PFSK-1 (cell line): ENCODE measurements around the gene FOLR3.

Experiments
- FOXP2 ChIP-seq: optimal IDR thresholded peaks from 2 replicates; pipeline ENCODE3; 2011; ENCODE audit warnings: borderline replicate concordance, control low read depth, inconsistent platforms; ENCODE audit not compliant: insufficient read depth; ENCODE audit errors: extremely low read length, extremely low read depth
- POLR2AphosphoS5 ChIP-seq: IDR thresholded peaks from 2 replicates; pipeline ENCODE4 v1.6.1; 2012; ENCODE audit warnings: low read depth, mild to moderate bottlenecking, control low read depth, low read length, moderate library complexity
- REST ChIP-seq, 2 experiments: IDR thresholded peaks; 2 replicates each; pipeline versions ENCODE4 v1.6.1 to v1.8.0; 2011 to 2012; ENCODE audit warnings: low read depth in 2 of 2, low read length in 2 of 2, control low read depth in 1 of 2, inconsistent platforms in 1 of 2, mild to moderate bottlenecking in 1 of 2, moderate library complexity in 1 of 2; ENCODE audit not compliant: insufficient read depth in 1 of 2
- SIN3A ChIP-seq: IDR thresholded peaks from 2 replicates; pipeline ENCODE4 v1.6.1; 2012; ENCODE audit warnings: mild to moderate bottlenecking, low read length, moderate library complexity, borderline replicate concordance; ENCODE audit not compliant: insufficient read depth
- TAF1 ChIP-seq: IDR thresholded peaks from 2 replicates; pipeline ENCODE4 v1.6.1; 2012; ENCODE audit warnings: low read length, control low read depth, borderline replicate concordance; ENCODE audit not compliant: insufficient read depth

The FOLR3 gene

GRCh38 chr11:72127923-72128322 is 7.6 kb upstream of the FOLR3 start:
- TF ChIP-seq FOXP2 (no peak), POLR2AphosphoS5 (no peak), SIN3A (no peak), REST (IDR thresholded peaks at IDR 0.05; ENCODE audit: insufficient read depth in 1 of 2, low read depth in 2 of 2, low read length in 2 of 2) (no peak), TAF1 (no peak)

GRCh38 chr11:72129381-72129780 is 6.1 kb upstream of the FOLR3 start:
- TF ChIP-seq SIN3A (no peak), POLR2AphosphoS5 (no peak), TAF1 (no peak), REST (IDR thresholded peaks at IDR 0.05; ENCODE audit: insufficient read depth in 1 of 2, low read depth in 2 of 2, low read length in 2 of 2) (no peak), FOXP2 (no peak)

- TF ChIP-seq REST (IDR thresholded peaks at IDR 0.05; ENCODE audit: insufficient read depth in 1 of 2, low read depth in 2 of 2, low read length in 2 of 2) (no peak), FOXP2 (no peak), POLR2AphosphoS5 (no peak)
Measured at GRCh38 chr11:72132646-72133045, 2.9 kb upstream of the FOLR3 start.

GRCh38 chr11:72135891-72136683 is 562 bp downstream of the FOLR3 start:
- TF ChIP-seq TAF1: no peak
- no peak for TF ChIP-seq REST (IDR thresholded peaks at IDR 0.05; ENCODE audit: insufficient read depth in 1 of 2, low read depth in 2 of 2, low read length in 2 of 2)
- no peak for TF ChIP-seq POLR2AphosphoS5
- no peak for TF ChIP-seq SIN3A

- TF ChIP-seq TAF1 (no peak), SIN3A (no peak), REST (IDR thresholded peaks at IDR 0.05; ENCODE audit: insufficient read depth in 1 of 2, low read depth in 2 of 2, low read length in 2 of 2) (no peak), POLR2AphosphoS5 (no peak), FOXP2 (no peak)
Measured at GRCh38 chr11:72136684-72137262, 1.2 kb downstream of the FOLR3 start.
